ENCODE results near the gene GLI1.

Gene GLI1

GRCh38 chr12:57460841-57461275 is 1.3 kb downstream of the GLI1 start:
- peak overlapping the region; percentile 64 for H3K27ac ChIP-seq (ENCODE audit: insufficient read depth, low read depth, low read length, poor library complexity, severe bottlenecking)
- peaks cover 24% of the 10 kb centered on the region for H3K4me1 ChIP-seq (ENCODE audit: control insufficient read depth, insufficient read depth, low read length)
- H3K4me3 ChIP-seq (ENCODE audit: insufficient read depth, low read depth, low read length) = peak overlapping the region; percentile 31
- no peaks in the 10 kb centered on the region for H3K9me3 ChIP-seq (ENCODE audit: control insufficient read depth, low read length)
- H3K27me3 ChIP-seq (ENCODE audit: control insufficient read depth, insufficient read depth, low read length, poor library complexity, severe bottlenecking) = peaks cover 21% of the 10 kb centered on the region
- H3K36me3 ChIP-seq (ENCODE audit: control insufficient read depth, insufficient read depth, low read length) = no peaks in the 10 kb centered on the region
- 0% methylated on average over 19 of the region's 19 CpGs for WGBS, 2 experiments

- peaks cover 24% of the 10 kb centered on the region for H3K4me1 ChIP-seq (ENCODE audit: control insufficient read depth, insufficient read depth, low read length)
- WGBS, 2 experiments = 0% methylated on average over 31 to 32 of the region's 32 CpGs
- no peaks in the 10 kb centered on the region for H3K9me3 ChIP-seq (ENCODE audit: control insufficient read depth, low read length)
- peak overlapping the region; percentile 64 for H3K27ac ChIP-seq (ENCODE audit: insufficient read depth, low read depth, low read length, poor library complexity, severe bottlenecking)
- H3K36me3 ChIP-seq (ENCODE audit: control insufficient read depth, insufficient read depth, low read length) = no peaks in the 10 kb centered on the region
- peak overlapping the region; percentile 31 for H3K4me3 ChIP-seq (ENCODE audit: insufficient read depth, low read depth, low read length)
- H3K27me3 ChIP-seq (ENCODE audit: control insufficient read depth, insufficient read depth, low read length, poor library complexity, severe bottlenecking) = peaks cover 21% of the 10 kb centered on the region
These were observed 1.8 kb downstream of the GLI1 start for GRCh38 chr12:57461276-57461916.

GRCh38 chr12:57461917-57462250 is 2.3 kb downstream of the GLI1 start:
- Histone ChIP-seq H3K9me3 (ENCODE audit: control insufficient read depth, low read length) (no peaks in the 10 kb centered on the region), H3K27me3 (ENCODE audit: control insufficient read depth, insufficient read depth, low read length, poor library complexity, severe bottlenecking) (peaks cover 21% of the 10 kb centered on the region), H3K27ac (ENCODE audit: insufficient read depth, low read depth, low read length, poor library complexity, severe bottlenecking) (peak overlapping the region; percentile 58), H3K4me1 (ENCODE audit: control insufficient read depth, insufficient read depth, low read length) (peaks cover 24% of the 10 kb centered on the region), H3K4me3 (ENCODE audit: insufficient read depth, low read depth, low read length) (peak overlapping the region; percentile 31), H3K36me3 (ENCODE audit: control insufficient read depth, insufficient read depth, low read length) (no peaks in the 10 kb centered on the region)
- 1% methylated on average over 8 to 9 of the region's 9 CpGs for WGBS, 2 experiments

GRCh38 chr12:57462251-57462911 is 2.8 kb downstream of the GLI1 start:
- H3K27ac ChIP-seq (ENCODE audit: insufficient read depth, low read depth, low read length, poor library complexity, severe bottlenecking) = peak overlapping the region; percentile 82
- H3K4me3 ChIP-seq (ENCODE audit: insufficient read depth, low read depth, low read length) = peak overlapping the region; percentile 31
- H3K9me3 ChIP-seq (ENCODE audit: control insufficient read depth, low read length) = no peaks in the 10 kb centered on the region
- 0% methylated on average over 28 of the region's 28 CpGs for WGBS, 2 experiments
- H3K27me3 ChIP-seq (ENCODE audit: control insufficient read depth, insufficient read depth, low read length, poor library complexity, severe bottlenecking) = peaks cover 21% of the 10 kb centered on the region
- peaks cover 24% of the 10 kb centered on the region for H3K4me1 ChIP-seq (ENCODE audit: control insufficient read depth, insufficient read depth, low read length)
- H3K36me3 ChIP-seq (ENCODE audit: control insufficient read depth, insufficient read depth, low read length) = no peaks in the 10 kb centered on the region

- 31 to 36% methylated on average over 5 of the region's 5 CpGs for WGBS, 2 experiments
- H3K9me3 ChIP-seq (ENCODE audit: control insufficient read depth, low read length) = no peaks in the 10 kb centered on the region
- no peak overlapping the region for H3K4me3 ChIP-seq (ENCODE audit: insufficient read depth, low read depth, low read length)
- H3K36me3 ChIP-seq (ENCODE audit: control insufficient read depth, insufficient read depth, low read length) = no peaks in the 10 kb centered on the region
- peaks cover 24% of the 10 kb centered on the region for H3K4me1 ChIP-seq (ENCODE audit: control insufficient read depth, insufficient read depth, low read length)
- no peak overlapping the region for H3K27ac ChIP-seq (ENCODE audit: insufficient read depth, low read depth, low read length, poor library complexity, severe bottlenecking)
- H3K27me3 ChIP-seq (ENCODE audit: control insufficient read depth, insufficient read depth, low read length, poor library complexity, severe bottlenecking) = peaks cover 21% of the 10 kb centered on the region
These were observed 3.3 kb downstream of the GLI1 start for GRCh38 chr12:57462912-57463253.

GRCh38 chr12:57464569-57464968 is 5.0 kb downstream of the GLI1 start:
- WGBS, 2 experiments = 93 to 95% methylated on average over 12 of the region's 12 CpGs
- Histone ChIP-seq H3K27ac (ENCODE audit: insufficient read depth, low read depth, low read length, poor library complexity, severe bottlenecking) (no peak overlapping the region), H3K9me3 (ENCODE audit: control insufficient read depth, low read length) (no peaks in the 10 kb centered on the region), H3K4me3 (ENCODE audit: insufficient read depth, low read depth, low read length) (no peak overlapping the region), H3K4me1 (ENCODE audit: control insufficient read depth, insufficient read depth, low read length) (peaks cover 19% of the 10 kb centered on the region), H3K36me3 (ENCODE audit: control insufficient read depth, insufficient read depth, low read length) (no peaks in the 10 kb centered on the region), H3K27me3 (ENCODE audit: control insufficient read depth, insufficient read depth, low read length, poor library complexity, severe bottlenecking) (peaks cover 21% of the 10 kb centered on the region)

GRCh38 chr12:57465030-57465746 is 5.6 kb downstream of the GLI1 start:
- peaks cover 18% of the 10 kb centered on the region for H3K4me1 ChIP-seq (ENCODE audit: control insufficient read depth, insufficient read depth, low read length)
- peaks cover 18% of the 10 kb centered on the region for H3K27me3 ChIP-seq (ENCODE audit: control insufficient read depth, insufficient read depth, low read length, poor library complexity, severe bottlenecking)
- no peaks in the 10 kb centered on the region for H3K9me3 ChIP-seq (ENCODE audit: control insufficient read depth, low read length)
- no peaks in the 10 kb centered on the region for H3K36me3 ChIP-seq (ENCODE audit: control insufficient read depth, insufficient read depth, low read length)
- no peak overlapping the region for H3K27ac ChIP-seq (ENCODE audit: insufficient read depth, low read depth, low read length, poor library complexity, severe bottlenecking)
- 95 to 98% methylated on average over 6 of the region's 6 CpGs for WGBS, 2 experiments
- no peak overlapping the region for H3K4me3 ChIP-seq (ENCODE audit: insufficient read depth, low read depth, low read length)

GRCh38 chr12:57465747-57466505 is 6.3 kb downstream of the GLI1 start:
- peaks cover 11% of the 10 kb centered on the region for H3K27me3 ChIP-seq (ENCODE audit: control insufficient read depth, insufficient read depth, low read length, poor library complexity, severe bottlenecking)

GRCh38 chr12:57467212-57467874 is 7.8 kb downstream of the GLI1 start:
- whole genome bisulfite sequencing, 2 experiments = 92 to 93% methylated on average over 12 of the region's 12 CpGs
- H3K4me1 ChIP-seq (ENCODE audit: control insufficient read depth, insufficient read depth, low read length) = no peaks in the 10 kb centered on the region
- H3K27me3 ChIP-seq (ENCODE audit: control insufficient read depth, insufficient read depth, low read length, poor library complexity, severe bottlenecking) = peaks cover 6% of the 10 kb centered on the region
- no peaks in the 10 kb centered on the region for H3K9me3 ChIP-seq (ENCODE audit: control insufficient read depth, low read length)
- H3K4me3 ChIP-seq (ENCODE audit: insufficient read depth, low read depth, low read length) = no peak overlapping the region
- no peaks in the 10 kb centered on the region for H3K36me3 ChIP-seq (ENCODE audit: control insufficient read depth, insufficient read depth, low read length)
- no peak overlapping the region for H3K27ac ChIP-seq (ENCODE audit: insufficient read depth, low read depth, low read length, poor library complexity, severe bottlenecking)

More at GRCh38 chr12:57465747-57466505, 6.3 kb downstream of the GLI1 start:
- Histone ChIP-seq H3K4me1 (ENCODE audit: control insufficient read depth, insufficient read depth, low read length) (peaks cover 12% of the 10 kb centered on the region), H3K4me3 (ENCODE audit: insufficient read depth, low read depth, low read length) (no peak overlapping the region), H3K27ac (ENCODE audit: insufficient read depth, low read depth, low read length, poor library complexity, severe bottlenecking) (no peak overlapping the region), H3K36me3 (ENCODE audit: control insufficient read depth, insufficient read depth, low read length) (no peaks in the 10 kb centered on the region), H3K9me3 (ENCODE audit: control insufficient read depth, low read length) (no peaks in the 10 kb centered on the region)
- 93 to 95% methylated on average over 14 of the region's 14 CpGs for WGBS, 2 experiments

Measured in ectodermal cell (in vitro differentiated cells).